GM18873 (cell line): Measurements from ENCODE around the gene FRMD7.
"Not testable (repeated sequence)": the region's sequence is repeated elsewhere in the genome, so short reads cannot be mapped to it uniquely, and the experiment has no call there.

Experiments
- ATAC-seq: cut with Tn5 transposase; IDR thresholded peaks from one replicate; pipeline ENCODE4 v1.9.1; 2021; ENCODE audit warnings: mild to moderate bottlenecking, moderate library complexity, moderate number of reproducible peaks; ENCODE audit not compliant: unreplicated experiment, low FRiP score

The FRMD7 gene

DNA sequence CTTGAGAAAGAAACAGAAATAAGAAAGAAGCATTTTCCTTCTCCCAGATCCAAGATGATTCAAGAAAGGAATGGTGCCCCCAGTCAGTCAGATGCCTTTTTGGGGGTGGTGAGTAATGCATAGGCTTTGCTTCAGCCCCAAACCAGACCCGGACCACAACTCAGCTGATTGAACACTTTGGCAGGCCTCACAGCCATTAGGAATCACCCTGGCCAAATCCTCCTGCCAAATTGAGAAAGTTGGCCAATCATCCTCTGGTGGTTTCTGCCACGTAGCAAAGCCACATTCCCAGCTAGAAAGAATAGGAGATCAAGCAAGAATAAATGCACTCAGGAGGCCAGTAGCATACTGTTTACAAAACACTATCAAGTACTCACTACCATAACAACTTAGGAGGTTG is 33.7 kb downstream of the FRMD7 start:
- ATAC-seq, result no peak

- no peak for ATAC-seq
These were observed 34.5 kb downstream of the FRMD7 start for GRCh38 chrX:132093239-132093860.

DNA sequence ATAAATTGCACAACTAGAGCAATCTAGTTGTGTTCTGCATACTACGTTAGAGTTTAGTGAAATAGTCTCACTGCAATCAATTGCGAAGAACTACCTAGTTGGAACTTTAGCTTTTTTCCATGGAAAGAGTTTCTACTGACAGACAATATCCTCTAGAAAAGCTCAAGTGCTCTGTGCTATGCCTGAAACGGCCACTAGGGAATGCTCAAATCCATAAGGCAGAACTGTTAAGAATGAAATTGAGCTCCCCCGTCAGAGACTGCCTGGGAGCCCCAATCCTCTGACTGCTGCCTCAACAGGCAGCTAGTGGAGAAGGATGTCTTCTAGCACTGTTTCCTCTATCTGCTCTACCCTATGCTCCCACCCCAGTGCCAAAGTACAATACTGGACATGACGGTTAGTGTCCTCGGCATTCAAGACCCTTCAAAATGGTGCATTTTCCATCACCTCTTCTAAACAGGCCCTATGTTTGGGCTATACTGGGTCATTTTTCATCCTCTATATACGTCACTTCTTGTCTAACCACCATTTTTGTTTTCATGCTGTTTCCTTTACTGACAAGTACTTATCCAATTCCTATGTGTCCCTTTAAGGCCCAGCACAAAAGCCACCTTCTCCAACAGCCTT is 35.3 kb downstream of the FRMD7 start:
- ATAC-seq, result peak; percentile 80

DNA sequence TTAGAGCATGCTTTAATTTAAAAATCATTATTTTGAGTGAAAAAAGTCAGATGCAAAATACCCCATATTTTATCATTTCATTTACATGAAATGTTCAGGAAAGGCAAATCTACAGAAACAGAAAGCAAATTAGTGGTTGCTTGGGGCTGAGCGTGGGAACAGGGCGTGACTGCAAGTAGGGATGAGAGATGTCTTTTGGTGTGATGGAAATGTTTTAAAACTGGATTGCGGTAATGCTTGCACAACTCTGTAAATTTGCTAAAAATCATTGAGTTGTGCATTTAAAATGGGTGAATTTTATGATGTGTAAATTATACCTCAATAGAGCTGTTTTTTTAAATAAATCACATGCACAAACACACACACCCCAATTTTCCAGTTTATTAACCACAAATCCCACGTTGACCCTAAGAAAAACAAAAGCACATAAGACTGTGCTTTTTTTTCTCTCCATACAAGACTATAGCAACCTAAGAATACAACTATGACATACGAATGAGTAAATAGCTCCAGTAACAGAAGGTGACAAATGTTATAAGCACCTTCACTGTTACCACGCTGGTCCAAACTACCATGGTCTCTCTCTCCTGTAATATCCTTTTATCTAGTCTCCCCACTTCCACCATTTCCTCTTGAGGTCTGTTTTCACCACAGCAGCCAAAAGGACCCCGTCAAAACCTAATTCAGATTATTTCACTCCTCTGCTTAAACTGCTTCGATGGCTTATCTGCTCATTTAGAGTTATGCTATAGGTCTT is 37.2 kb downstream of the FRMD7 start:
- ATAC-seq, result no peak

- no peak for ATAC-seq
These were observed 39.0 kb downstream of the FRMD7 start for GRCh38 chrX:132088864-132089263.

DNA sequence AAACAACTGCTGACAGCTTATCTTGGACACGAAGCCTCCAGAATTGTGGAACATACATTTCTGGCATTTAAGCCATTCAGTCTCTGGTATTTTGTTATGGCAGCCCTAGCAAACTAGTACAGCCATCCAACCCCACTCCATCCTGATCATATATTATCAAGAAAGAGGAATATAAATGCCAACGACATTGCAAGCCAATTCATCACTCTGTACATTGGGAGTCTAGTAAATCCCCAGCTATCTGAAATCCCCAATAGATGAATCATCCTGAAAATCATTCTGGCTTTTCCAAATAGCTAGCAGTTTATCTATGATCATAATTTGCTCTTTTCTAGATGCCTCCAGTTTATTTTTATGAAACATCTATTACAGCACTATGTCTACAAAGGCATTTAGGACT is 41.1 kb downstream of the FRMD7 start:
- ATAC-seq, result no peak

DNA sequence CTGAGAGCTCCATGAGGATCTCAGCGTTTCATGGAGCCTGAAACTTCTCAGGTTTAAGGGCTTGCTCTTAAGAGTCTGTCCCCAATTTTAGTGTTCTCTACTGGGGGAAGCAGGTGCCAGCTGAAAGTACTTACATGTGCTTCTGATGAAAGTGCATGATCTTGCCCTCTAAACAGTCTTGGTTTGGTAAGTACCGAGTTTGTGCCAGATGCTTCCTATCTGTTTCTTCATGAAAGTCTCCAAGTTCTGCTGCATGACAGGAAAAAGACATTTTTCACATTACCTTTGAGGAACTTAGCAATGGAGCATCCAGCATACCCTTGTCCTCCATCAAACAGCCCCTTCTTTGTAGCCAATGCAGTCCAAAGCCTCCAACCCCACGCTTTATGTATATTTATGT is 42.0 kb downstream of the FRMD7 start:
- ATAC-seq, result no peak

DNA sequence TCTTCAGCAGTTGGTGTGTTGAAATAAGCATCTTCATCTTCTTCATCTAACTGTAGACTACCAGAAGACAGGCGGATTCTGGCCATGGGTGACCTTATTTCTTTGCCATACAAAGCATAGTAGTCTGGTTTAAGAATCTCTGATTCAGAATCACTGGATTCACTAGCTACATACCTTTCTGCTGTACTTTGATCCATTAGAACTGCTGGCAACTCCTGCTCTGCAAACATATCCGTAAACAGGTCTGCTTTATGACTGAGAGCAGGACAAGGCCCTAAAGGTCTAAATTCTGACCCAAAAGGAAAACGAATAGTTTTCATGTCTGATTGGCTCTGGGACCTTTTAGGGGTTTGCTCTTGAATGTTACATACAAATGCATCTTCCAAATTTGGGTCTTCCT is 49.9 kb downstream of the FRMD7 start:
- no peak for ATAC-seq

- no peak for ATAC-seq
These were observed 50.4 kb downstream of the FRMD7 start for GRCh38 chrX:132077414-132077813.

- ATAC-seq, result no peak
These were observed 56.6 kb downstream of the FRMD7 start for GRCh38 chrX:132071254-132071653.

DNA sequence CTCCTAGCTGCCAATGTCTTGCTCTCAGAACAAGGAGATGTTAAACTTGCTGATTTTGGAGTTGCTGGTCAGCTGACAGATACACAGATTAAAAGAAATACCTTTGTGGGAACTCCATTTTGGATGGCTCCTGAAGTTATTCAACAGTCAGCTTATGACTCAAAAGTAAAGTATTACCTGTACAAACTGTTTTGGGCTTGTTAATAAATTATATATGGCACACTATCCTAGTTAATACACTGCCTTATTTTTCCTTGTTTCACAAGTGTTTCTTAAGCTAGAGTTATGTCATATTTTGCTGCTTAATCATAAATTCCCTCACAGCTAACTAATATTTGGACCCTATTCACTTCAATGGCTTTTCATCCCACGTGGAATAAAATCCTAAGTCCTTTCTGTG is 59.4 kb downstream of the FRMD7 start:
- no peak for ATAC-seq

DNA sequence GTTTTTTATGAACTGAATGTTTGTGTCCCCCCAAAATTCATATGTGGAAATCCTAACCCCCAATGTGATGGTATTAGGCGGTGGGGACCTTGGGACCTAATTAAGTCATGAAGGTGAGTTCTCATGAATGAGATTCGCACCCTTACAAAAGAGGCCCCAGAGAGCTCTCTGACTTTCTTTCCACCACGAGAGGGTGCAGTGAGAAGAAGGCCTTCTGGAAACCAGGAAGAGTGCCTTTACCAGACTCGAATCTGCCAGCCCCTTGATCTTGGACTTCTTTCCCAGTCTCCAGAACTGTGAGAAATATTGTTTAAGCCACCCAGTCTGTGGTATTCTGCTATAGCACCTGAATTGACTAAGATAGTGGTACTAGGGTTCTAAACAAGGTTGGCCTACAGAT is 64.0 kb downstream of the FRMD7 start:
- no peak for ATAC-seq

GRCh38 chrX:132063334-132063733 is 64.5 kb downstream of the FRMD7 start:
- no peak for ATAC-seq

GRCh38 chrX:132059973-132060540 is 67.8 kb downstream of the FRMD7 start:
- no peak for ATAC-seq

DNA sequence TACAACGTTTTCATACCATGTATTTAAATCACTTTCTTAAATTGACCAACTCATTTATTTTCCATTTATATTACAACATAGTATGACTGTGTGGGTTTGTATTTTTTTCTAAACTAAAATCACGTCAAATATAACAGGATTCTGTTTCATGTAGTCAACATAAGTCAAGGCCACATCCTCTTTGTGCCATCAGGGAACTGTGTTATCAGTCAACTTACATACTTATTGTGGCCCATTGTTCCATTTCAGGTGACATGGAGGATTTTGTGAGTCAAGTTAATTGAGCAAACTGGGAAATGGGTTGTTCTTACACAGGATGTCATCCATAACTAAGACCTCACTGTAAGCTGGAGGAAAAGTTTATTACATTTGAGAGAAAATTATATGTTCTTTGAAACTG is 68.8 kb downstream of the FRMD7 start:
- no peak for ATAC-seq

DNA sequence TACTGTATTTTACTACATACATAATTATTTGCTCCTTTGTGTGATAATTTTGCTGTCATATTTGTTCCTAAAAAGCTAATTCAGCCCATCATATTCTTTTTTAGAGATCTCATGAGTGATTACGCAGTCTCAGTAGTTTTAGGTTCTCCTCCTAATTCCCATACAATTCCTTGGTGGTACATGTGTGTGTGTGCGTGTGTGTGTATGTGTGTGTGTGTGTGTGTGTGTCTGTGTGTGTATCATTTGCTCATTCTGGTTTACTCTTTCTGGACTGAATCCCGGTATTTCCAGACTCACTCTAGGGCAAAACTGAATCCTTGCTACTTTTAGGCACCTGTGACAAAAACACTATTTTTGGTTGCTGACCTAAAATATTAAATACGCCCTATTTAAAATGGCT is 69.8 kb downstream of the FRMD7 start:
- no peak for ATAC-seq

GRCh38 chrX:132051778-132052177 is 76.0 kb downstream of the FRMD7 start:
- not testable (repeated sequence) for ATAC-seq

DNA sequence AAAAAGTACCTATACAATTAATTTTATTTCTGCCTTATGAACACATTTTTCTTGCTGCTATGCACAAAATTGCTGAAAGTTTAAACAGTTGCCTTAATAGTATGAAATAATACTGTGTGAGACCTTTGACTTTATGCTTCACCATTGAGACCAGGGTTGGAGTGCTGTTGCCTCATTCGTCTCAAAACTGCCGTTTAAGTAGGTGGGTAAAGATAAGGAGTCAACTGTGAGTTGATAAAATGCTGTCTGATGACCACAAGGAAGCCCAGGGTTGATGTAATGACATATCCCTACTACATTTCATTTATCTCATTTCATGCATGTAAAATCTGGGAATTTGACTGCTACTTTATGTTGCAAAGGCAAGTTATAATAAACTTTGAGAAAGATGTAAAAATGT is 81.3 kb downstream of the FRMD7 start:
- no peak for ATAC-seq

DNA sequence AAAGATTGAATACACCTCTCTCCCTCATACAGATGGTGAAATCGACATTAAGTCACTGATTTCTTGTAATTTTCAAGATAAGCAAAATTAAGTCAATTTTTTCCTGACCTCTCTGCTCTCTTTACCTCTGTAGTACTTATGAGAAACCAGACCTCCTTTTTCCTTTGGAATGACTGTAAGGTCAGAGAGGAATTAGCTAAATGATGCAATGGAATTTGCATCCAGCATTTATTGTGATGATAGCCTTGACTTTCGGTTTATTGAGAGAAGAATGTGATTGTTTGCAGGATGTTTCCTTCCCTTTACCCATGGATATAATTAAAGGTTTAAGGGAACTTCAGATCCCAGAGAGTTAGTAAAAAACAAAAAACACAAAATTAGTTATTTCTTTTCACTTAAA is 82.4 kb downstream of the FRMD7 start:
- no peak for ATAC-seq

GRCh38 chrX:132044953-132045352 is 82.9 kb downstream of the FRMD7 start:
- ATAC-seq, result no peak

DNA sequence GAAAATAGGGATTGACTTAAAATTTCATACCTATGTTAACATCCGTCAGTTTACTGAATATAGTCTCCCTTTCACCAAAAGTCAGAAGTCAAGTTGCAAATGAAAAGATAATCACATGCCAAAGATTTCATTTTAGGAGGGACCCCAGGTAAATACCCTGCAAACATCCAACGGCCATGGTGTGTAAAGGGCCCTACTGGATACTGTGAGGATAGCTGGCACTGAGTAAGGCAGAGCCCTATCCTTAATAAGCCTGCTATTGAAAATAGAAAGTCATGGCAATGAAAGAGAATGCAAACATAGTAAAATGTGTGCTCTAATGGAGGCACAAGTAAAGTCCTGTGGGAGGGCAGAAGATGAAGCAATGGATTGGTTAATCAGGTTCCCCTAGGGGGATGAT is 83.8 kb downstream of the FRMD7 start:
- no peak for ATAC-seq

- ATAC-seq, result no peak
These were observed 86.8 kb downstream of the FRMD7 start for GRCh38 chrX:132041015-132041414.
